GM21576 (cell line): ENCODE data around the gene TBC1D9B.

ENCODE experiments used
- ATAC-seq: cut with Tn5 transposase; IDR thresholded peaks from one replicate; pipeline ENCODE4 v1.9.1; 2021; ENCODE audit warnings: mild to moderate bottlenecking, moderate library complexity; ENCODE audit not compliant: unreplicated experiment

Gene TBC1D9B

GRCh38 chr5:179908528-179908927 lies 831 bp upstream of the TBC1D9B start:
- no peak for ATAC-seq

- peak; percentile 22 for ATAC-seq
These were observed 722 bp downstream of the TBC1D9B start for GRCh38 chr5:179906795-179907555.

GRCh38 chr5:179906294-179906794 lies 1.4 kb downstream of the TBC1D9B start:
- ATAC-seq: no peak

- ATAC-seq: no peak
These were observed 2.5 kb downstream of the TBC1D9B start for GRCh38 chr5:179905161-179905560.

- no peak for ATAC-seq
These were observed 3.1 kb downstream of the TBC1D9B start for GRCh38 chr5:179904463-179905160.

GRCh38 chr5:179902763-179903158 lies 4.9 kb downstream of the TBC1D9B start:
- no peak for ATAC-seq

GRCh38 chr5:179901915-179902762 lies 5.6 kb downstream of the TBC1D9B start:
- ATAC-seq: no peak

GRCh38 chr5:179901462-179901861 lies 6.2 kb downstream of the TBC1D9B start:
- no peak for ATAC-seq

- no peak for ATAC-seq
These were observed 7.0 kb downstream of the TBC1D9B start for GRCh38 chr5:179900711-179901110.

GRCh38 chr5:179900206-179900605 lies 7.5 kb downstream of the TBC1D9B start:
- ATAC-seq: no peak

- no peak for ATAC-seq
These were observed 11.8 kb downstream of the TBC1D9B start for GRCh38 chr5:179895861-179896260.

GRCh38 chr5:179893958-179894895 lies 13.5 kb downstream of the TBC1D9B start:
- ATAC-seq: no peak

GRCh38 chr5:179893076-179893957 lies 14.4 kb downstream of the TBC1D9B start:
- no peak for ATAC-seq

- no peak for ATAC-seq
These were observed 15.4 kb downstream of the TBC1D9B start for GRCh38 chr5:179892255-179892654.

GRCh38 chr5:179890751-179891682 lies 16.7 kb downstream of the TBC1D9B start:
- ATAC-seq: no peak

GRCh38 chr5:179889885-179890284 lies 17.8 kb downstream of the TBC1D9B start:
- no peak for ATAC-seq

- no peak for ATAC-seq
These were observed 19.9 kb downstream of the TBC1D9B start for GRCh38 chr5:179887802-179888201.

GRCh38 chr5:179887095-179887494 lies 20.6 kb downstream of the TBC1D9B start:
- ATAC-seq: no peak
